IMR-90 (cell line): ENCODE results near the gene PCGF3. TPM values are rescaled to one million over a fixed set of nuclear protein-coding genes. Genes with fewer than 3 reads are reported as not detected.
A peak's percentile ranks its signal among the peaks of the same experiment; 100 is the strongest.

Experiments
- ATAC-seq: fragments of 200-7000 bp; cut with Tn5 transposase; 2 replicates; pipeline ENCODE4 v1.9.1; 2020; ENCODE audit warnings: low read depth, mild to moderate bottlenecking, moderate library complexity
- BruUV-seq: library from RNA; stranded (reverse); fragments of 400-500 nt; replicated peaks from 2 replicates; lab custom pipeline; 2021; lab: Mats Ljungman, UMichigan
- CTCF ChIA-PET: fragments of 300-600 bp; formaldehyde crosslinking; extraction: SDS; loops from one replicate; lab custom pipeline; 2021; ENCODE audit warnings: antibody characterized with exemption; lab: Yijun Ruan, JAX
- POLR2A ChIA-PET: fragments of 300-600 bp; sonication (Branson Sonifier 250); formaldehyde crosslinking; loops from one replicate; lab custom pipeline; 2022; ENCODE audit warnings: antibody characterized with exemption; ENCODE audit not compliant: unreplicated experiment; lab: Charles Lee
- DNase-seq: peaks from one replicate; pipeline ENCODE4 v3.0.0; 2013
- H2AFZ ChIP-seq: replicated peaks from 2 replicates; pipeline ENCODE3; 2013; ENCODE audit warnings: low read length, mild to moderate bottlenecking; ENCODE audit not compliant: poor library complexity
- H2AK5ac ChIP-seq: 2 replicates; pipeline ENCODE4 v1.6.1; 2013; ENCODE audit warnings: low read depth, low read length, inconsistent platforms
- H2AK9ac ChIP-seq: replicated peaks from 2 replicates; pipeline ENCODE3; 2013; ENCODE audit warnings: mild to moderate bottlenecking, low read depth, low read length, moderate library complexity; ENCODE audit not compliant: poor library complexity
- H2BK120ac ChIP-seq: 2 replicates; pipeline ENCODE4 v1.6.1; 2013; ENCODE audit warnings: low read depth, low read length, inconsistent platforms
- H2BK15ac ChIP-seq: 3 replicates; pipeline ENCODE4 v1.6.1; 2013; ENCODE audit warnings: low read depth, low read length, inconsistent platforms
- H2BK20ac ChIP-seq: 2 replicates; pipeline ENCODE4 v1.6.1; 2013; ENCODE audit warnings: low read depth, mild to moderate bottlenecking, inconsistent platforms, low read length, moderate library complexity
- H2BK5ac ChIP-seq: 2 replicates; pipeline ENCODE4 v1.6.1; 2013; ENCODE audit warnings: mild to moderate bottlenecking, low read depth, low read length, inconsistent platforms; ENCODE audit not compliant: poor library complexity, severe bottlenecking
- H3K14ac ChIP-seq: replicated peaks from 2 replicates; pipeline ENCODE4 v1.6.1; 2013; ENCODE audit warnings: low read depth, low read length, inconsistent platforms
- H3K18ac ChIP-seq: 2 replicates; pipeline ENCODE4 v1.6.1; 2013; ENCODE audit warnings: low read depth, low read length, control low read depth
- H3K23ac ChIP-seq: 2 replicates; pipeline ENCODE4 v1.6.1; 2013; ENCODE audit warnings: low read depth, low read length, inconsistent platforms
- H3K27ac ChIP-seq: 2 replicates; pipeline ENCODE4 v1.5.1; 2013; ENCODE audit warnings: mild to moderate bottlenecking, control low read depth, low read length; ENCODE audit not compliant: insufficient read depth
- H3K27me3 ChIP-seq: 2 replicates; pipeline ENCODE4 v1.6.1; 2013; ENCODE audit warnings: low read length; ENCODE audit not compliant: control insufficient read depth, insufficient read depth
- H3K36me3 ChIP-seq: 2 replicates; pipeline ENCODE4 v1.6.1; 2013; ENCODE audit warnings: low read length, mixed read lengths; ENCODE audit not compliant: control insufficient read depth, insufficient read depth
- H3K4ac ChIP-seq: 2 replicates; pipeline ENCODE4 v1.6.1; 2013; ENCODE audit warnings: low read depth, low read length, inconsistent platforms
- H3K4me1 ChIP-seq: 2 replicates; pipeline ENCODE4 v1.6.1; 2013; ENCODE audit warnings: low read length, mixed read lengths; ENCODE audit not compliant: control insufficient read depth, insufficient read depth
- H3K4me2 ChIP-seq: 2 replicates; pipeline ENCODE4 v1.6.1; 2013; ENCODE audit warnings: low read depth, mild to moderate bottlenecking, control low read depth, low read length, moderate library complexity
- H3K4me3 ChIP-seq: 2 replicates; pipeline ENCODE4 v1.5.1; 2013; ENCODE audit warnings: low read depth, mild to moderate bottlenecking, control low read depth, low read length, moderate library complexity; ENCODE audit not compliant: insufficient read depth
- H3K56ac ChIP-seq: 2 replicates; pipeline ENCODE4 v1.6.1; 2013; ENCODE audit warnings: low read length, inconsistent platforms; ENCODE audit not compliant: insufficient read depth; ENCODE audit errors: extremely low read depth
- H3K79me1 ChIP-seq, 2 experiments: 2 replicates each; pipeline ENCODE4 v1.6.1; 2013; ENCODE audit warnings: low read length in 2 of 2, inconsistent platforms in 1 of 2, low read depth in 1 of 2
- H3K9ac ChIP-seq: 2 replicates; pipeline ENCODE4 v1.6.1; 2013; ENCODE audit warnings: low read depth, low read length, control low read depth
- H3K9me1 ChIP-seq: 2 replicates; pipeline ENCODE4 v1.6.1; 2013; ENCODE audit warnings: low read length, inconsistent platforms; ENCODE audit not compliant: insufficient read depth
- H3K9me3 ChIP-seq: 2 replicates; pipeline ENCODE4 v1.6.1; 2013; ENCODE audit warnings: low read length; ENCODE audit not compliant: control insufficient read depth, insufficient read depth
- H4K20me1 ChIP-seq: 2 replicates; pipeline ENCODE4 v1.6.1; 2013; ENCODE audit warnings: low read length, inconsistent platforms; ENCODE audit not compliant: insufficient read depth
- H4K5ac ChIP-seq: 2 replicates; pipeline ENCODE4 v1.6.1; 2013; ENCODE audit warnings: mild to moderate bottlenecking, low read depth, low read length, control low read depth
- H4K8ac ChIP-seq, 2 experiments: 2 replicates each; pipeline ENCODE4 v1.6.1; 2013; ENCODE audit warnings: low read depth in 2 of 2, low read length in 2 of 2, control low read depth in 1 of 2, inconsistent platforms in 1 of 2
- H4K91ac ChIP-seq: 2 replicates; pipeline ENCODE4 v1.6.1; 2013; ENCODE audit warnings: low read depth, low read length, inconsistent platforms; ENCODE audit not compliant: insufficient read depth
- MAZ ChIP-seq: IDR thresholded peaks from 2 replicates; pipeline ENCODE4 v1.6.1; 2012; ENCODE audit warnings: low read depth, mild to moderate bottlenecking, low read length, improper control_type of control experiment, moderate library complexity, borderline replicate concordance
- NFE2L2 ChIP-seq: fragments of 150-350 bp; IDR thresholded peaks from 2 replicates; pipeline ENCODE4 v1.6.1; 2016; ENCODE audit warnings: low read depth, mild to moderate bottlenecking, low read length
- WGBS, 2 experiments: methylation state at CpG; one replicate each; pipeline versions ENCODE4 v1.1.5 to v1.1.7; 2013; ENCODE audit warnings: missing lambda C conversion rate in 2 of 2; ENCODE audit not compliant: insufficient read length in 1 of 2; ENCODE audit errors: extremely low coverage in 2 of 2; 5-methylcytosine and 5-hydroxymethylcytosine counted together
- dilution Hi-C: fragments of 300-500 bp; cut with HindIII; formaldehyde crosslinking; loops from one replicate; pipeline ENCODE4 v1.14.3; 2018; ENCODE audit warnings: low sequenced_read_pairs; ENCODE audit not compliant: unreplicated experiment
- in situ Hi-C: fragments of 300-500 bp; cut with MboI; formaldehyde crosslinking; loops from 3 replicates; pipeline ENCODE4 v1.14.3; 2019; ENCODE audit warnings: low sequenced_read_pairs, inconsistent platforms, mixed read lengths
- intact Hi-C: fragments of 100-400 bp; cut with micrococcal nuclease; formaldehyde crosslinking; loops from 2 replicates; pipeline ENCODE4 v1.10.0; 2022
- polyA plus RNA-seq, 3 experiments: library from polyadenylated mRNA; depleted of rRNA; stranded (reverse); fragments of >200 nt; gene quantifications; 2 replicates each; pipeline ENCODE4 v1.2.3, GENCODE V29; 2012; ENCODE audit warnings: low replicate concordance in 1 of 3
- total RNA-seq: library from RNA; depleted of rRNA; stranded (reverse); fragments of >200 nt; gene quantifications from 2 replicates; pipeline ENCODE4 v1.2.3, GENCODE V29; 2012

PCGF3 gene
- total and polyA plus RNA-seq, 2 of the 4 experiments (the other 2 are of a cell fraction) = 40.0 to 55.3 TPM

DNA sequence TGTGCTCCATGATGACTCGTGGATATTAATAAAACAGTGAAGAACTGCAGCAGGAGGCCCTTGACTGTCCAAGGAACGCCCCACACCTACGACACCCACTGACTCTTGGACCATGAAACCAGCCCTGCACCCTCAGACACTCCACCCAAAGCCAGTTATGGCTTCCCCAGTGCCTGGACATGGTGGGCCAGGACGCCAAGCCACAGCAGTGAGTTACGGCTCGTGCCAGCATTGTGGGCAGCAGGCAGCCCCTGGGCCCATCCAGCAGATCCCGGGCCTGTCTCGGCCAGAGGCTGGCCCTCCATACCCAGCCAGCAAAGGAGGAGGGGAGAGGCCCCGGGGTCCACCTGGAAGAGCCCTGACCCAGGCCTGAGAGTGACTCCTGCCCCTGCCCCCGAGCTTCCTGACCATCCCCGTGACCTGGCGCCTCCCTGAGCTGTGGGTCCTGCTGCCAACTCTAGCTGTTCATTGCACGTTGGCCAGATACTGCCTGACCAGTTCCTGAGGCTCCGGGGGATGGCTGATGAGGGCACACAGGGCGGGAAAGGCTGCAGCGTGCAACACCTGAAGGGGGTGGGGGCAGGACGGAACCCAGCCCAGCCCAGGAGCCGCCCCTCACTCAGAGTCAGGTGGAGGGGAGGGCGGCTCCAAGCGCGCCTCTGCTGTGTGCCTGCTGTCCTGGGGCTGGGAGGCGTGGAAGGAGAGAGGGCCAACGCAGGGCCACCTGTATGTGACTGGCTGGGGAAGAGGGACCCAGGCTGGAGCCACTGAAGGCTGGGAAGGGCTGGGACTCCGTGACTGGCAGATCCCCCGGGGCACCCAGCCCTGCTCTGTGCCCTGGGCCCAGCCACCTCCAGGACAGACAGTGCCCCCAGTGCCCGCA lies 17.4 kb upstream of the PCGF3 start:
- WGBS, 2 experiments = 88% methylated on average over 8 of the region's 26 CpGs; no CpG with 5 or more reads in 1 of the 2 experiments
- intact Hi-C loops (no loop called here), in situ Hi-C loops (no loop called here), dilution Hi-C loops (no loop called here)
- H3K4me3 ChIP-seq = no peak overlapping the region
- no peak overlapping the region for H2BK15ac ChIP-seq
- ChIA-PET POLR2A (interaction anchor here (1.1 kb wide), 1 partner anchor 12 kb away, joined by 11 read pairs; no protein-coding TSS in a partner anchor), CTCF (no interaction called here)
- no peaks in the 10 kb centered on the region for H3K9me3 ChIP-seq
- peak overlapping the region; percentile 65 for H2AK5ac ChIP-seq
- peak overlapping the region in 1 of 2 experiments; percentile 77; a peak in 2 of 4 replicates for H4K8ac ChIP-seq
- H3K79me1 ChIP-seq = peaks cover 0 to 4% of the 10 kb centered on the region in 2 experiments; a peak in 1 of 4 replicates
- no TSS peak for BruUV-seq
- TF ChIP-seq NFE2L2 (peak; percentile 53; the same call in 1 of the 2 replicates), MAZ (no peak)
- H3K4ac ChIP-seq = peak overlapping the region; percentile 49
- no peaks in the 10 kb centered on the region for H4K20me1 ChIP-seq
- H3K18ac ChIP-seq = 0 out of 2 replicates have a peak overlapping the region, but pooled peaks have one; percentile 63
- H3K9ac ChIP-seq = no peak overlapping the region
- H3K36me3 ChIP-seq = no peaks in the 10 kb centered on the region
- peak overlapping the region; percentile 78 for H4K91ac ChIP-seq
- no peak for DNase-seq
- H3K56ac ChIP-seq = no peak overlapping the region
- no peak for ATAC-seq
- H3K27ac ChIP-seq = no peak overlapping the region; the same call in 1 of the 2 replicates
- peak overlapping the region; percentile 72 for H2AFZ ChIP-seq
- peaks cover 9% of the 10 kb centered on the region for H3K9me1 ChIP-seq
- peak overlapping the region; percentile 60; the same call in 1 of the 2 replicates for H2BK120ac ChIP-seq
- H2AK9ac ChIP-seq = peak overlapping the region; percentile 97
- peaks cover 12% of the 10 kb centered on the region for H3K4me1 ChIP-seq
- peak overlapping the region; percentile 37; the same call in 1 of the 2 replicates for H3K23ac ChIP-seq
- peak overlapping the region; percentile 71 for H2BK20ac ChIP-seq
- H3K4me2 ChIP-seq = no peak overlapping the region
- H2BK5ac ChIP-seq = peak overlapping the region; percentile 89
- peaks cover 5% of the 10 kb centered on the region; the same call in 1 of the 2 replicates for H3K27me3 ChIP-seq
- peak overlapping the region; percentile 72; the same call in 1 of the 2 replicates for H4K5ac ChIP-seq
- peak overlapping the region; percentile 94 for H3K14ac ChIP-seq
